Heart right ventricle (tissue), 16 donors: ENCODE results near the gene RAD21L1. TPM values are rescaled to one million over a fixed set of nuclear protein-coding genes. Genes with fewer than 3 reads are reported as not detected.

Experiments used
- ATAC-seq, 8 donors: fragments of 200-7000 bp; cut with Tn5 transposase; one replicate each; pipeline ENCODE4 v1.9.1; 2020; ENCODE audit warnings: mild to moderate bottlenecking in 8 of 8, moderate library complexity in 8 of 8, moderate number of reproducible peaks in 1 of 8
- DNase-seq, 2 donors: peaks; one replicate each; pipeline ENCODE4 v3.0.0-alpha.2; 2020
- H3K27ac ChIP-seq, 10 donors: fragments of 200-600 bp; sonication (generic) in 2 of 10; one replicate each; pipeline versions ENCODE4 v1.5.0 to v1.8.0; 2020 to 2022; ENCODE audit warnings: mild to moderate bottlenecking in 3 of 10
- H3K27me3 ChIP-seq, 7 donors: fragments of 200-600 bp; one replicate each; pipeline ENCODE4 v1.8.0; 2021 to 2022; ENCODE audit warnings: mild to moderate bottlenecking in 2 of 7
- H3K36me3 ChIP-seq, 9 donors: fragments of 200-600 bp; sonication (generic) in 1 of 9; one replicate each; pipeline versions ENCODE4 v1.5.0 to v1.8.0; 2020 to 2022; ENCODE audit warnings: mild to moderate bottlenecking in 2 of 9
- H3K4me1 ChIP-seq, 9 donors: fragments of 200-600 bp; sonication (generic) in 1 of 9; one replicate each; pipeline versions ENCODE4 v1.5.0 to v1.8.0; 2020 to 2022; ENCODE audit warnings: mild to moderate bottlenecking in 4 of 9
- H3K4me3 ChIP-seq, 10 donors: fragments of 200-600 bp; sonication (generic) in 2 of 10; one replicate each; pipeline versions ENCODE4 v1.5.0 to v1.8.0; 2020 to 2022; ENCODE audit warnings: mild to moderate bottlenecking in 7 of 10, moderate library complexity in 2 of 10
- H3K9me3 ChIP-seq, 11 donors: fragments of 200-600 bp in 10 of 11; sonication (generic) in 2 of 11; one replicate each; pipeline versions ENCODE4 v1.5.0 to v1.8.0; 2013 to 2022; ENCODE audit warnings: mild to moderate bottlenecking in 2 of 11, control low read depth in 1 of 11, moderate library complexity in 1 of 11
- CTCF ChIP-seq, 9 donors: fragments of 200-600 bp; sonication (generic) in 2 of 9; IDR thresholded peaks; one replicate each; pipeline versions ENCODE4 v1.5.0 to v1.8.0; 2021 to 2022; ENCODE audit warnings: antibody characterized with exemption in 9 of 9, mild to moderate bottlenecking in 5 of 9, moderate library complexity in 1 of 9
- WGBS, 2 donors: extraction: QIAGEN DNeasy Blood & Tissue Kit; methylation state at CpG; one replicate each; pipeline ENCODE4 v1.1.7; 2013; ENCODE audit warnings: inconsistent platforms in 1 of 2; 5-methylcytosine and 5-hydroxymethylcytosine counted together
- intact Hi-C, 10 donors: fragments of 100-400 bp; cut with DNase I; formaldehyde crosslinking; loops; one replicate each; pipeline versions ENCODE4 v1.11.1 to v1.14.2; 2022
- polyA plus RNA-seq, 2 donors: library from polyadenylated mRNA; stranded (reverse); fragments of 200-250 nt; gene quantifications; one replicate each; pipeline ENCODE4 v1.2.3, GENCODE V29; 2013
- total RNA-seq, 10 donors: library from RNA; stranded (reverse); fragmentation: NEBNext Ultra II Directional in 3 of 10; extraction: Animal tissue kit (Norgen Biotek cat#: 25700) in 3 of 10; gene quantifications; one replicate each; pipeline versions ENCODE4 v1.2.1 to v1.2.4, GENCODE V29; 2021 to 2023
- donor health status: Arrhythmogenic right ventricular cardiomyopathy.
- donor health status: ischemic (EF 13 %, LVEDD 7.1; RV severe dilation, severe dysfunction).
- donor health status: healthy with polysubstance abuse.
- donor health status: DM: no; HTN: yes; CAD: no.
- donor health status: DM: no; HTN: no; CAD: no.
- donor health status: ischemic (EF 25% LVEDD 6.9; RV normal size, moderate dysfunction).
- donor health status: ischemic (EF 25% LVEDD 5.7; RV mildly dilated, moderate dysfunction).
- donor health status: healthy.
- donor health status: DM: yes; HTN: yes; CAD: no.
- donor health status: Ischemic cardiomyopathy.
- donor health status: ischemic (EF 35%, LVEDD 5.7; RV mildly dilated, moderate dysfunction).
- donor health status: nonischemic (EF 11% LVEDD 7.7; RV severe dilation, severe dysfunction).
- donor health status: DM: yes; HTN: yes; CAD: no.
- donor health status: PGD.
- donor health status: ischemic (EF 29% LVEDD 5.4; RV normal size, mild dysfunction).
- donor health status: nonischemic (EF 23%, LVEDD 6.1; RV moderate dilation, normal function).

RAD21L1 gene
- total and polyA plus RNA-seq, 12 donors = not detected

GRCh38 chr20:1274485-1275311, 48.9 kb downstream of the RAD21L1 start:
- Histone ChIP-seq H3K9me3 (no peaks in the 10 kb centered on the region), H3K27me3 (no peaks in the 10 kb centered on the region), H3K27ac (no peak overlapping the region), H3K36me3 (no peaks in the 10 kb centered on the region), H3K4me3 (no peak overlapping the region), H3K4me1 (peaks cover 0 to 4% (median 0%) of the 10 kb centered on the region in 9 donors)
- no peak for DNase-seq
- no peak for TF ChIP-seq CTCF (IDR thresholded peaks at IDR 0.05)
- intact Hi-C loops = no loop called here
- ATAC-seq = peak in 3 of 8 donors; percentile 43 to 59 (median 44)
- 89 to 91% methylated on average over 14 of the region's 14 CpGs for WGBS, 2 donors

GRCh38 chr20:1275919-1276318, 50.1 kb downstream of the RAD21L1 start:
- intact Hi-C loops = no loop called here
- 76 to 82% methylated on average over 2 of the region's 2 CpGs for WGBS, 2 donors
- H3K9me3 ChIP-seq = no peaks in the 10 kb centered on the region
- H3K27ac ChIP-seq = no peak overlapping the region
- H3K36me3 ChIP-seq = no peaks in the 10 kb centered on the region
- no peak for TF ChIP-seq CTCF (IDR thresholded peaks at IDR 0.05)
- ATAC-seq (no peak), DNase-seq (no peak)
- peaks cover 0 to 9% (median 0%) of the 10 kb centered on the region in 9 donors for H3K4me1 ChIP-seq
- no peak overlapping the region for H3K4me3 ChIP-seq
- H3K27me3 ChIP-seq = no peaks in the 10 kb centered on the region

GRCh38 chr20:1277529-1278322, 51.9 kb downstream of the RAD21L1 start:
- no peak for DNase-seq
- Histone ChIP-seq H3K9me3 (no peaks in the 10 kb centered on the region), H3K27me3 (no peaks in the 10 kb centered on the region), H3K4me3 (no peak overlapping the region), H3K4me1 (peaks cover 0 to 20% (median 9%) of the 10 kb centered on the region in 9 donors), H3K27ac (no peak overlapping the region), H3K36me3 (no peaks in the 10 kb centered on the region)
- TF ChIP-seq CTCF (IDR thresholded peaks at IDR 0.05) = no peak
- intact Hi-C loops = no loop called here
- no peak for ATAC-seq
- WGBS, 2 donors = 94 to 97% methylated on average over 8 of the region's 8 CpGs

- H3K27ac ChIP-seq = no peak overlapping the region
- H3K27me3 ChIP-seq = no peaks in the 10 kb centered on the region
- no peak for TF ChIP-seq CTCF (IDR thresholded peaks at IDR 0.05)
- H3K4me3 ChIP-seq = no peak overlapping the region
- intact Hi-C loops = no loop called here
- no peaks in the 10 kb centered on the region for H3K9me3 ChIP-seq
- H3K4me1 ChIP-seq = peaks cover 0 to 20% (median 9%) of the 10 kb centered on the region in 9 donors
- no peak for DNase-seq
- 92 to 93% methylated on average over 4 of the region's 4 CpGs for WGBS, 2 donors
- no peak for ATAC-seq
- peaks cover 0 to 6% (median 0%) of the 10 kb centered on the region in 9 donors for H3K36me3 ChIP-seq
Measured at GRCh38 chr20:1278993-1279392, 53.1 kb downstream of the RAD21L1 start.
